ENCODE data around the gene EXOC3L4.

DNA sequence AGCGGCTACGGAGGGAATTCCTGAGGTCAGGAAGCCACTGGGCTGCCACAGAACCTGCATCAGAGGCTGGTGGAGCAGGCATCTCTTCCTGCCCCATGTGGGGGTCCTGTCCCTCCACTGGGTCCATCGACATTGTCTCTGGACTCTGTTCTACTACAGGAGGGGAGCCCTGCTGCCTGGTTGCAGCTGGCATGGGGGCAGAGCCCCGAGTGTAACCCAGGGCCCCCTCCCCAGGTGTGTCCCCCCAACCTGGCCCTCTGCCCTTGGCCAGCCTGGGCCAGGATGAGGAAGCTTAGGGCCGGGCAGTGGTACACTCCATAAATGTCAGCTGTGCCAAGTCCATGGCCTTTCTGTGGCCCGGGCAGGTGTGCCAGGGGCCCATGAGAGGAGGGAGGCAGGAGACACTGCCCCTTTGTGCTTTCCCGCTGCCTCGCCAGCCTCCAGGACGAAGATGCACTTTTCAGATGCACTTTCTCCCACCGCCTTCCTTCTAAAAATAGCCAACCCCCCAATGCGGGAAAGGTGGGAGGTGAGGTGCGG lies 4.0 kb upstream of the EXOC3L4 start:
- TF ChIP-seq EZH2 (IDR thresholded peaks at IDR 0.05; ENCODE audit: low read depth): no peak
- TF ChIP-seq, protein P1, sequence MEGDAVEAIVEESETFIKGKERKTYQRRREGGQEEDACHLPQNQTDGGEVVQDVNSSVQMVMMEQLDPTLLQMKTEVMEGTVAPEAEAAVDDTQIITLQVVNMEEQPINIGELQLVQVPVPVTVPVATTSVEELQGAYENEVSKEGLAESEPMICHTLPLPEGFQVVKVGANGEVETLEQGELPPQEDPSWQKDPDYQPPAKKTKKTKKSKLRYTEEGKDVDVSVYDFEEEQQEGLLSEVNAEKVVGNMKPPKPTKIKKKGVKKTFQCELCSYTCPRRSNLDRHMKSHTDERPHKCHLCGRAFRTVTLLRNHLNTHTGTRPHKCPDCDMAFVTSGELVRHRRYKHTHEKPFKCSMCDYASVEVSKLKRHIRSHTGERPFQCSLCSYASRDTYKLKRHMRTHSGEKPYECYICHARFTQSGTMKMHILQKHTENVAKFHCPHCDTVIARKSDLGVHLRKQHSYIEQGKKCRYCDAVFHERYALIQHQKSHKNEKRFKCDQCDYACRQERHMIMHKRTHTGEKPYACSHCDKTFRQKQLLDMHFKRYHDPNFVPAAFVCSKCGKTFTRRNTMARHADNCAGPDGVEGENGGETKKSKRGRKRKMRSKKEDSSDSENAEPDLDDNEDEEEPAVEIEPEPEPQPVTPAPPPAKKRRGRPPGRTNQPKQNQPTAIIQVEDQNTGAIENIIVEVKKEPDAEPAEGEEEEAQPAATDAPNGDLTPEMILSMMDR (conservative IDR thresholded peaks at IDR 0.05): no peak
